Iris pigment epithelial cell (primary cell): ENCODE results near the gene WDR20.

Source experiments
- DNase-seq: peaks from one replicate; pipeline ENCODE4 v3.0.0-alpha.2; 2011; ENCODE audit warnings: low read depth

The WDR20 gene

GRCh38 chr14:102219316-102219715 is 79.6 kb downstream of the WDR20 start:
- DNase-seq, result no peak

GRCh38 chr14:102220031-102220430 is 80.3 kb downstream of the WDR20 start:
- DNase-seq, result no peak

GRCh38 chr14:102221026-102221425 is 81.3 kb downstream of the WDR20 start:
- peak; percentile 49 for DNase-seq

GRCh38 chr14:102222009-102222575 is 82.4 kb downstream of the WDR20 start:
- DNase-seq, result no peak

GRCh38 chr14:102222751-102223150 is 83.1 kb downstream of the WDR20 start:
- no peak for DNase-seq

- DNase-seq, result no peak
These were observed 84.0 kb downstream of the WDR20 start for GRCh38 chr14:102223682-102224081.

- no peak for DNase-seq
These were observed 85.7 kb downstream of the WDR20 start for GRCh38 chr14:102225386-102225785.

- DNase-seq, result no peak
These were observed 86.2 kb downstream of the WDR20 start for GRCh38 chr14:102225936-102226335.

GRCh38 chr14:102226356-102227125 is 86.8 kb downstream of the WDR20 start:
- no peak for DNase-seq

GRCh38 chr14:102227184-102227964 is 87.7 kb downstream of the WDR20 start:
- no peak for DNase-seq

GRCh38 chr14:102229071-102229738 is 89.5 kb downstream of the WDR20 start:
- no peak for DNase-seq

GRCh38 chr14:102229739-102230092 is 90.0 kb downstream of the WDR20 start:
- DNase-seq, result no peak

- no peak for DNase-seq
These were observed 90.9 kb downstream of the WDR20 start for GRCh38 chr14:102230481-102231210.

GRCh38 chr14:102231476-102232347 is 92.0 kb downstream of the WDR20 start:
- no peak for DNase-seq

- DNase-seq, result no peak
These were observed 92.6 kb downstream of the WDR20 start for GRCh38 chr14:102232348-102232625.

- DNase-seq, result no peak
These were observed 93.4 kb downstream of the WDR20 start for GRCh38 chr14:102233081-102233480.

- DNase-seq, result no peak
These were observed 94.9 kb downstream of the WDR20 start for GRCh38 chr14:102234331-102235264.

GRCh38 chr14:102235275-102235897 is 95.7 kb downstream of the WDR20 start:
- peak; percentile 89 for DNase-seq

- no peak for DNase-seq
These were observed 96.3 kb downstream of the WDR20 start for GRCh38 chr14:102236026-102236425.

- no peak for DNase-seq
These were observed 98.4 kb downstream of the WDR20 start for GRCh38 chr14:102238131-102238530.
